KMS-11 (cell line): ENCODE data around the gene C1QL1.

ENCODE experiments used
- H2AFZ ChIP-seq: fragments of 200-600 bp; sonication (generic); 2 replicates; pipeline ENCODE4 v1.6.1; 2016; ENCODE audit warnings: antibody characterized with exemption, mixed run types, low read depth
- H3K27ac ChIP-seq: fragments of 200-600 bp; sonication (generic); 2 replicates; pipeline ENCODE4 v1.6.1; 2016; ENCODE audit warnings: mild to moderate bottlenecking, mixed run types
- H3K27me3 ChIP-seq: fragments of 200-600 bp; sonication (generic); 2 replicates; pipeline ENCODE4 v1.6.1; 2017; ENCODE audit warnings: mild to moderate bottlenecking, low read depth, mixed run types, moderate library complexity; ENCODE audit not compliant: insufficient read depth
- H3K36me3 ChIP-seq: fragments of 200-600 bp; sonication (generic); 2 replicates; pipeline ENCODE4 v1.6.1; 2017; ENCODE audit warnings: mild to moderate bottlenecking, mixed run types; ENCODE audit not compliant: insufficient read depth
- H3K4me1 ChIP-seq: fragments of 200-600 bp; sonication (generic); 2 replicates; pipeline ENCODE4 v1.6.1; 2016; ENCODE audit warnings: mild to moderate bottlenecking, low read depth, mixed run types; ENCODE audit not compliant: poor library complexity, severe bottlenecking
- H3K4me2 ChIP-seq: fragments of 200-600 bp; sonication (generic); 2 replicates; pipeline ENCODE4 v1.7.0; 2016; ENCODE audit warnings: mild to moderate bottlenecking, mixed run types
- H3K4me3 ChIP-seq: fragments of 200-600 bp; sonication (generic); IDR thresholded peaks from 2 replicates; pipeline ENCODE4 v1.6.1; 2017; ENCODE audit warnings: low read depth, low read length, mixed read lengths; ENCODE audit not compliant: insufficient read depth
- H3K79me2 ChIP-seq: fragments of 200-600 bp; sonication (generic); 2 replicates; pipeline ENCODE4 v1.6.1; 2016; ENCODE audit warnings: low read depth, mixed run types; ENCODE audit not compliant: insufficient read depth
- H3K9ac ChIP-seq: fragments of 200-600 bp; sonication (generic); 2 replicates; pipeline ENCODE4 v1.6.1; 2016; ENCODE audit warnings: mild to moderate bottlenecking, mixed run types
- H4K20me1 ChIP-seq: fragments of 200-600 bp; sonication (generic); 2 replicates; pipeline ENCODE4 v1.6.1; 2016; ENCODE audit warnings: mild to moderate bottlenecking, mixed run types; ENCODE audit not compliant: insufficient read depth
- CTCF ChIP-seq: fragments of 200-600 bp; sonication (generic); conservative IDR thresholded peaks from 2 replicates; pipeline ENCODE4 v1.6.1; 2017; ENCODE audit warnings: low read depth, mild to moderate bottlenecking, antibody characterized with exemption, low read length, moderate library complexity, mixed read lengths

The C1QL1 gene

GRCh38 chr17:44999433-44999832 is 31.3 kb upstream of the C1QL1 start:
- Histone ChIP-seq H4K20me1 (no peaks in the 10 kb centered on the region), H3K4me1 (no peaks in the 10 kb centered on the region), H3K27ac (no peak overlapping the region), H3K79me2 (no peaks in the 10 kb centered on the region), H3K27me3 (peaks cover 31% of the 10 kb centered on the region; the same call in 1 of the 2 replicates), H3K9ac (no peak overlapping the region), H3K36me3 (no peaks in the 10 kb centered on the region), H3K4me3 (no peak overlapping the region), H2AFZ (no peak overlapping the region), H3K4me2 (no peak overlapping the region)
- no peak for TF ChIP-seq CTCF

GRCh38 chr17:44998646-44999045 is 30.5 kb upstream of the C1QL1 start:
- peaks cover 28% of the 10 kb centered on the region; the same call in 1 of the 2 replicates for H3K27me3 ChIP-seq
- H3K27ac ChIP-seq, result no peak overlapping the region

GRCh38 chr17:44997733-44998520 is 29.8 kb upstream of the C1QL1 start:
- Histone ChIP-seq H3K4me1 (no peaks in the 10 kb centered on the region), H2AFZ (no peak overlapping the region), H4K20me1 (no peaks in the 10 kb centered on the region), H3K4me2 (no peak overlapping the region), H3K36me3 (no peaks in the 10 kb centered on the region), H3K9ac (no peak overlapping the region), H3K27me3 (peaks cover 28% of the 10 kb centered on the region; the same call in 1 of the 2 replicates), H3K79me2 (no peaks in the 10 kb centered on the region), H3K27ac (no peak overlapping the region), H3K4me3 (no peak overlapping the region)
- no peak for TF ChIP-seq CTCF

More at GRCh38 chr17:44998646-44999045, 30.5 kb upstream of the C1QL1 start:
- H3K4me2 ChIP-seq, result no peak overlapping the region
- TF ChIP-seq CTCF, result no peak
- no peaks in the 10 kb centered on the region for H3K36me3 ChIP-seq
- H3K79me2 ChIP-seq, result no peaks in the 10 kb centered on the region
- no peak overlapping the region for H2AFZ ChIP-seq
- H3K4me1 ChIP-seq, result no peaks in the 10 kb centered on the region
- no peak overlapping the region for H3K9ac ChIP-seq
- H3K4me3 ChIP-seq, result no peak overlapping the region
- no peaks in the 10 kb centered on the region for H4K20me1 ChIP-seq

- no peak for TF ChIP-seq CTCF
- Histone ChIP-seq H3K4me2 (no peak overlapping the region), H2AFZ (no peak overlapping the region), H3K4me1 (no peaks in the 10 kb centered on the region), H3K36me3 (no peaks in the 10 kb centered on the region), H3K4me3 (no peak overlapping the region), H3K79me2 (no peaks in the 10 kb centered on the region), H3K27me3 (peaks cover 39% of the 10 kb centered on the region; the same call in 1 of the 2 replicates), H3K27ac (no peak overlapping the region), H4K20me1 (no peaks in the 10 kb centered on the region), H3K9ac (no peak overlapping the region)
Observed at GRCh38 chr17:44996304-44996703, 28.2 kb upstream of the C1QL1 start.
